Gastrocnemius medialis (tissue), 4 donors: ENCODE data around the gene CHMP5. TPM values are rescaled to one million over a fixed set of nuclear protein-coding genes. Genes with fewer than 3 reads are reported as not detected.

Experiments
- ATAC-seq, 2 donors: fragments of 150-250 bp; one replicate each; pipeline ENCODE4 v1.9.1; 2016
- DNase-seq, 2 donors: peaks; one replicate each; pipeline ENCODE4 v3.0.0-alpha.2; 2019
- H3K27ac ChIP-seq, 4 donors: fragments of 200-600 bp; sonication (generic); 1 replicate in 1 of 4; 2 replicates in 3 of 4; pipeline ENCODE4 v1.5.1; 2016 to 2018; ENCODE audit warnings: mild to moderate bottlenecking in 2 of 4, moderate library complexity in 1 of 4
- H3K27me3 ChIP-seq, 3 donors: fragments of 200-600 bp; sonication (generic) in 2 of 3; 1 replicate in 1 of 3; 2 replicates in 2 of 3; pipeline versions ENCODE4 v1.5.1 to v1.6.0; 2016 to 2019; ENCODE audit warnings: mild to moderate bottlenecking in 1 of 3, moderate library complexity in 1 of 3
- H3K36me3 ChIP-seq, 2 donors: fragments of 200-600 bp; sonication (generic) in 1 of 2; one replicate each; pipeline ENCODE4 v1.5.1; 2017 to 2018
- H3K4me1 ChIP-seq, 2 donors: fragments of 200-600 bp; sonication (generic) in 1 of 2; one replicate each; pipeline ENCODE4 v1.5.1; 2016 to 2017; ENCODE audit warnings: mild to moderate bottlenecking in 2 of 2
- H3K4me3 ChIP-seq, 4 donors: fragments of 200-600 bp; sonication (generic) in 3 of 4; 1 replicate in 1 of 4; 2 replicates in 3 of 4; pipeline ENCODE4 v1.5.1; 2016 to 2019; ENCODE audit warnings: mild to moderate bottlenecking in 2 of 4
- H3K9me3 ChIP-seq, 3 donors: fragments of 200-600 bp; sonication (generic) in 2 of 3; 1 replicate in 1 of 3; 2 replicates in 2 of 3; pipeline ENCODE4 v1.5.1; 2016 to 2019
- POLR2A ChIP-seq, 2 donors: fragments of 450-650 bp; IDR thresholded peaks; one replicate each; pipeline ENCODE4 v1.6.1; 2017; ENCODE audit warnings: antibody characterized with exemption in 2 of 2, mild to moderate bottlenecking in 2 of 2, moderate library complexity in 2 of 2
- in situ Hi-C, 4 donors: fragments of 200-750 bp; cut with MboI; loops; one replicate each; pipeline versions ENCODE4 v1.15.0 to v1.8.0; 2017; ENCODE audit warnings: low sequenced_read_pairs in 4 of 4
- intact Hi-C: fragments of 100-400 bp; cut with DNase I; formaldehyde crosslinking; loops from one replicate; pipeline ENCODE4 v1.15.1; 2023; ENCODE audit warnings: low total_unique reads
- total RNA-seq, 4 donors: library from RNA; depleted of rRNA; stranded (reverse); fragments of >200 nt; gene quantifications; one replicate each; pipeline versions ENCODE4 v1.1.0 to v1.2.3, GENCODE V29; 2016
- TF ChIP-seq, protein P1 (sequence below), 5 experiments: fragments of 450-650 bp in 3 of 5; fragments of 200-600 bp in 2 of 5; sonication (generic) in 2 of 5; IDR thresholded peaks in 4 of 5; conservative IDR thresholded peaks in 1 of 5; 1 replicate in 4 of 5; 2 replicates in 1 of 5; pipeline ENCODE4 v1.5.1; 2016 to 2019; ENCODE audit warnings: antibody characterized with exemption in 5 of 5, mild to moderate bottlenecking in 3 of 5, moderate library complexity in 3 of 5

CHMP5 gene
- total RNA-seq, 4 donors from 2014 or later = 42.8 to 50.7 (median 47.8) TPM

DNA sequence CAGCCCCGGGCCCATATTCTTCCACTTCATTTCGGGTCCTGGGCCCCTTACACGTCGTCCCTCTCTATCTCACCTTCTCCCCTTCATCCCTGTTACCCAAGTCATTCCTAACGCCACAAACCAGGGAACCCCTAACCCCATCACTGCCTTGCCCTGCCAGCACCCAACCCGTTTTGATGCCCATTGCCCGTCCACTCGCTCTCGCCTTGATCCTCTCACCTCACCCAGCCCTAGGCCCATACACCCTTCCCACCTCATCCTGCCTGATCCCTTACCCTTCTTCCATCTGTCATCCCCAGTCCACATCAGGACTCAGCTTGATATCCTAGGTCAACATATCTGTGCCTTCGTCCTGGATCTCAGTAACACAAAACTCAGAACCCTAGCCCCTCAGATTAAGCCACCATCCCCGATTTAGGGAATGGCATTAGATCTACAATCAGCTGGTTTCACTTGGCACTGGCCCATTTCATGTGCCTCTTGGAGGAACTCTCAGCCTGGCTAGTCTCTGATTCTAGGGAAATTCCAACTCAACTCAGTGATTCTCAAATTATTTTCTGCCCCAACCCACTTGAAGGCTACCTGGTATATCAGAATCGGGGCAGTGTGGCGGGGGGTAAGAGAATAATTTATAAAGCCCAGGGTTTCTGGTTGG, 489 bp downstream of the CHMP5 start:
- Histone ChIP-seq H3K9me3 (no peaks in the 10 kb centered on the region), H3K27ac (peak overlapping the region; percentile 96 to 100 (median 98)), H3K4me1 (peaks cover 17 to 20% of the 10 kb centered on the region in 2 donors), H3K27me3 (no peaks in the 10 kb centered on the region), H3K36me3 (peaks cover 0 to 51% of the 10 kb centered on the region in 2 donors), H3K4me3 (peak overlapping the region; percentile 74 to 100 (median 90))
- no peak for TF ChIP-seq POLR2A (IDR thresholded peaks at IDR 0.05)
- TF ChIP-seq, protein P1, sequence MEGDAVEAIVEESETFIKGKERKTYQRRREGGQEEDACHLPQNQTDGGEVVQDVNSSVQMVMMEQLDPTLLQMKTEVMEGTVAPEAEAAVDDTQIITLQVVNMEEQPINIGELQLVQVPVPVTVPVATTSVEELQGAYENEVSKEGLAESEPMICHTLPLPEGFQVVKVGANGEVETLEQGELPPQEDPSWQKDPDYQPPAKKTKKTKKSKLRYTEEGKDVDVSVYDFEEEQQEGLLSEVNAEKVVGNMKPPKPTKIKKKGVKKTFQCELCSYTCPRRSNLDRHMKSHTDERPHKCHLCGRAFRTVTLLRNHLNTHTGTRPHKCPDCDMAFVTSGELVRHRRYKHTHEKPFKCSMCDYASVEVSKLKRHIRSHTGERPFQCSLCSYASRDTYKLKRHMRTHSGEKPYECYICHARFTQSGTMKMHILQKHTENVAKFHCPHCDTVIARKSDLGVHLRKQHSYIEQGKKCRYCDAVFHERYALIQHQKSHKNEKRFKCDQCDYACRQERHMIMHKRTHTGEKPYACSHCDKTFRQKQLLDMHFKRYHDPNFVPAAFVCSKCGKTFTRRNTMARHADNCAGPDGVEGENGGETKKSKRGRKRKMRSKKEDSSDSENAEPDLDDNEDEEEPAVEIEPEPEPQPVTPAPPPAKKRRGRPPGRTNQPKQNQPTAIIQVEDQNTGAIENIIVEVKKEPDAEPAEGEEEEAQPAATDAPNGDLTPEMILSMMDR (IDR thresholded peaks at IDR 0.05 in 4 of 5, conservative IDR thresholded peaks at IDR 0.05 in 1 of 5) = no peak
- intact Hi-C loops (loop anchor here (1.0 kb wide), 1 partner anchor 25 kb away; the partner anchor contains the start of gene NFX1), in situ Hi-C loops (no loop called here)
- DNase-seq (no peak), ATAC-seq (no peak)

DNA sequence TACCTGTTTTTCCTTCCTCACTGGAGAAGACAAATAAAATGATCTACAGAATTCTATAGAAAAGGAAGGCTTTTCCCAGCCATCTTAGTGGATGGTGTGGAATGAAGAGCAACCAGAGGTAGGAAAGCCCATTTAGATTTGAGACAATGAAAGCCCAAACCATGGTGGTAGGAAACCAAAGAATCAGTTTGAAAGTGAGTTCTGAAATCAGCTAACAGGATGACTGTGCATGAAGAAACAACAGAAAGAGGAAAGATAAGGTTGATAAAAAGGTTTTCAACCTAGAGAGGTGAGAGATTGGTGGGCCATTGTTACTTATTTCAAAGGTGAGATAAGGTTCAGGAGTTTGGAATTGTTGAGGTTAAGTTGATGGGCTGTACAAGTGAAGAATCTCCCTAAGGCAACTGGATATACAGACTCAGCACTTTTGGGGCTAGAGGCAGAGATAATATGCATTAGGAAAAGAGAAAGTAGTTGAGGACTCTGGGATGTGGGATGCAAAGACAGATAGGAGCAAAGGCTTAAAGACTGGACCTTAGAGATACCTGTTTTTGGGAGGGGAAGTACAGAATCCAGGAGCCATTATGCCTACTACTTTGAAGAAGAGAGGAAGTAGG, 2.4 kb downstream of the CHMP5 start:
- intact Hi-C loops = no loop called here
- peaks cover 17 to 19% of the 10 kb centered on the region in 2 donors for H3K4me1 ChIP-seq
- H3K9me3 ChIP-seq = no peaks in the 10 kb centered on the region
- TF ChIP-seq, protein P1 (IDR thresholded peaks at IDR 0.05 in 4 of 5, conservative IDR thresholded peaks at IDR 0.05 in 1 of 5) = no peak
- no peak for TF ChIP-seq POLR2A (IDR thresholded peaks at IDR 0.05)
- H3K36me3 ChIP-seq = peaks cover 0 to 50% of the 10 kb centered on the region in 2 donors
- no peak for DNase-seq
- ATAC-seq = no peak
- no peaks in the 10 kb centered on the region for H3K27me3 ChIP-seq
- H3K27ac ChIP-seq = no peak overlapping the region
- in situ Hi-C loops = no loop called here
- H3K4me3 ChIP-seq = no peak overlapping the region

DNA sequence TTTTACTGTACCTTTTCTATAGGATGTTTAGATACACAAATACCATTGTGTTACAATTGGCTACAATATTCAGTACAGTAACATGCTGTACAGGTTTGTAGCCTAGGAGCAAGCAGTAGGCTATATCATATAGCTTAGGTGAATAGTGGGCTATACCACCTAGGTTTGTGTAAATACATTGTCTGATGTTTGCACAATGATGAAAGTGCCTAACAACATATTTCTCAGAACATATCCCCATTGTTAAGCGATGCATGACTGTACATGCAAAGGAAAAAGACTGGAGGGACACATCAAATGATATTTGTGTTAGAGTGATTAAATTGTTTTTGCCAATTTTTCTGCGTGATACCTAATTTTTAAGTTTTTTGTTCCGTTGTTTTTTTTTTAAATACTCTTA, 5.3 kb downstream of the CHMP5 start:
- Histone ChIP-seq H3K4me3 (no peak overlapping the region), H3K9me3 (no peaks in the 10 kb centered on the region), H3K27me3 (no peaks in the 10 kb centered on the region), H3K36me3 (peaks cover 0 to 72% of the 10 kb centered on the region in 2 donors), H3K4me1 (peaks cover 7 to 11% of the 10 kb centered on the region in 2 donors), H3K27ac (no peak overlapping the region)
- intact Hi-C loops = no loop called here
- in situ Hi-C loops = no loop called here
- DNase-seq = no peak
- TF ChIP-seq POLR2A (IDR thresholded peaks at IDR 0.05) = no peak
- TF ChIP-seq, protein P1 (IDR thresholded peaks at IDR 0.05 in 4 of 5, conservative IDR thresholded peaks at IDR 0.05 in 1 of 5) = no peak
- no peak for ATAC-seq

DNA sequence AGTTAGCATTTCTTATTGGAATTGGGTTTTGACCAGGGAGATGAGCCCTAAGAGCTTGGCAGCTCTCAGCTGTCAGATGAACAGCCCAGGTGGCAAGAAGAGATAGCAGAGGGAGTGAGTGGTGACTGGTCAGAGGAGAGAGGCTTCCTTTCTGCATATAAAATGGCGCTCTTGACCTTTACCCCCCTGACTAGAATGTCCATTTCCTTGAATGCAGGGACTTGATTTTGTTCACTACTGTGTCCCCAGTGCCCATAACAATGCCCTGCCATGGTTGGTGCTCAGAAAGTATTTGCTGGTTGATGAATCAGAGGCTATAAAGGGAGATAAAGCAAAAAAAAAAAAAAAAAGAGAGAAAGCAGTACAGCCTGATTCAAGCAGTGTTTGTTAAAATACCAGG, 7.2 kb downstream of the CHMP5 start:
- no peaks in the 10 kb centered on the region for H3K9me3 ChIP-seq
- no peak overlapping the region for H3K4me3 ChIP-seq
- TF ChIP-seq, protein P1 (IDR thresholded peaks at IDR 0.05 in 4 of 5, conservative IDR thresholded peaks at IDR 0.05 in 1 of 5) = no peak
- no peak for TF ChIP-seq POLR2A (IDR thresholded peaks at IDR 0.05)
- intact Hi-C loops = no loop called here
- peaks cover 0 to 2% of the 10 kb centered on the region in 2 donors for H3K4me1 ChIP-seq
- no peak overlapping the region for H3K27ac ChIP-seq
- ATAC-seq = no peak
- no peak for DNase-seq
- no peaks in the 10 kb centered on the region for H3K27me3 ChIP-seq
- in situ Hi-C loops = no loop called here
- H3K36me3 ChIP-seq = peaks cover 5 to 90% of the 10 kb centered on the region in 2 donors
